ENCODE measurements around the gene SEMA5B. TPM values are rescaled to one million over a fixed set of nuclear protein-coding genes. Genes with fewer than 3 reads are reported as not detected.

The SEMA5B gene
- total RNA-seq, 2 experiments from 2014 or later = not detected

- H3K27ac Mint-ChIP-seq = no peak overlapping the region
Measured at GRCh38 chr3:123028233-123028828, 768 bp upstream of the SEMA5B start.

GRCh38 chr3:123026565-123027291 lies 835 bp downstream of the SEMA5B start:
- Mint-ChIP-seq H3K27me3 (peaks cover 54% of the 10 kb centered on the region), H3K27ac (no peak overlapping the region), H3K36me3 (no peaks in the 10 kb centered on the region), H3K4me1 (peaks cover 12% of the 10 kb centered on the region), H3K4me3 (peak overlapping the region; percentile 44), H3K9me3 (ENCODE audit: low read depth) (no peaks in the 10 kb centered on the region)
- CTCF ChIA-PET = interaction anchor here (0.5 to 5.7 kb wide), 13 partner anchors 8 to 272 kb away, joined by 3 to 55 read pairs (median 5); no protein-coding TSS in a partner anchor
- no peak for DNase-seq
- peak; percentile 17 for ATAC-seq

More at GRCh38 chr3:123028233-123028828, 768 bp upstream of the SEMA5B start:
- CTCF ChIA-PET = interaction anchor here (0.7 to 5.7 kb wide), 22 partner anchors 10 to 1482 kb away, joined by 3 to 55 read pairs (median 4); partner anchors contain the start of gene POLQ
- H3K4me3 Mint-ChIP-seq = peak overlapping the region; percentile 41
- H3K27me3 Mint-ChIP-seq = peaks cover 42% of the 10 kb centered on the region
- no peaks in the 10 kb centered on the region for H3K9me3 Mint-ChIP-seq (ENCODE audit: low read depth)
- no peaks in the 10 kb centered on the region for H3K36me3 Mint-ChIP-seq
- ATAC-seq = peak; percentile 43
- DNase-seq = peak; percentile 47
- peaks cover 12% of the 10 kb centered on the region for H3K4me1 Mint-ChIP-seq

GRCh38 chr3:123025642-123026521 lies 1.7 kb downstream of the SEMA5B start:
- Mint-ChIP-seq H3K9me3 (ENCODE audit: low read depth) (no peaks in the 10 kb centered on the region), H3K4me1 (peaks cover 12% of the 10 kb centered on the region), H3K36me3 (no peaks in the 10 kb centered on the region), H3K27ac (no peak overlapping the region), H3K27me3 (peaks cover 62% of the 10 kb centered on the region), H3K4me3 (no peak overlapping the region)
- CTCF ChIA-PET = interaction anchor here (0.7 to 3.2 kb wide), 5 partner anchors 78 to 271 kb away, joined by 3 to 14 read pairs (median 8); no protein-coding TSS in a partner anchor
- DNase-seq (no peak), ATAC-seq (no peak)

GRCh38 chr3:123024056-123024455 lies 3.5 kb downstream of the SEMA5B start:
- H3K27me3 Mint-ChIP-seq = peaks cover 78% of the 10 kb centered on the region
- peaks cover 12% of the 10 kb centered on the region for H3K4me1 Mint-ChIP-seq
- DNase-seq (no peak), ATAC-seq (no peak)
- CTCF ChIA-PET = interaction anchor here (1.5 to 2.5 kb wide), 2 partner anchors 81 to 267 kb away, joined by 3 to 8 read pairs; no protein-coding TSS in a partner anchor
- H3K27ac Mint-ChIP-seq = no peak overlapping the region
- H3K36me3 Mint-ChIP-seq = no peaks in the 10 kb centered on the region
- no peaks in the 10 kb centered on the region for H3K9me3 Mint-ChIP-seq (ENCODE audit: low read depth)
- no peak overlapping the region for H3K4me3 Mint-ChIP-seq

- ATAC-seq = no peak
- H3K4me1 Mint-ChIP-seq = peaks cover 5% of the 10 kb centered on the region
Measured at GRCh38 chr3:123021996-123022510, 5.5 kb downstream of the SEMA5B start.

GRCh38 chr3:123021388-123021787 lies 6.2 kb downstream of the SEMA5B start:
- CTCF ChIA-PET = no interaction called here
- no peak overlapping the region for H3K4me3 Mint-ChIP-seq

More at GRCh38 chr3:123021996-123022510, 5.5 kb downstream of the SEMA5B start:
- no peaks in the 10 kb centered on the region for H3K9me3 Mint-ChIP-seq (ENCODE audit: low read depth)
- CTCF ChIA-PET = interaction anchor here (1.2 to 1.5 kb wide), 2 partner anchors 23 to 164 kb away, joined by 3 read pairs; no protein-coding TSS in a partner anchor
- no peak for DNase-seq
- H3K27me3 Mint-ChIP-seq = peaks cover 94% of the 10 kb centered on the region
- H3K4me3 Mint-ChIP-seq = no peak overlapping the region
- H3K36me3 Mint-ChIP-seq = no peaks in the 10 kb centered on the region
- no peak overlapping the region for H3K27ac Mint-ChIP-seq

GRCh38 chr3:123020709-123021108 lies 6.9 kb downstream of the SEMA5B start:
- CTCF ChIA-PET = interaction anchor here (1.1 kb wide), 1 partner anchor 78 kb away, joined by 5 read pairs; no protein-coding TSS in a partner anchor
- DNase-seq = no peak
- Mint-ChIP-seq H3K27me3 (peaks cover 86% of the 10 kb centered on the region), H3K27ac (no peak overlapping the region), H3K4me3 (no peak overlapping the region), H3K36me3 (no peaks in the 10 kb centered on the region), H3K9me3 (ENCODE audit: low read depth) (no peaks in the 10 kb centered on the region), H3K4me1 (no peaks in the 10 kb centered on the region)
- ATAC-seq = no peak

More at GRCh38 chr3:123021388-123021787, 6.2 kb downstream of the SEMA5B start:
- DNase-seq (no peak), ATAC-seq (no peak)
- Mint-ChIP-seq H3K4me1 (peaks cover under 1% of the 10 kb centered on the region), H3K36me3 (no peaks in the 10 kb centered on the region), H3K9me3 (ENCODE audit: low read depth) (no peaks in the 10 kb centered on the region), H3K27ac (no peak overlapping the region), H3K27me3 (peaks cover 88% of the 10 kb centered on the region)

GRCh38 chr3:123019591-123019990 lies 8.0 kb downstream of the SEMA5B start:
- ATAC-seq (no peak), DNase-seq (no peak)
- CTCF ChIA-PET = interaction anchor here (1.1 to 1.7 kb wide), 2 partner anchors 8 to 77 kb away, joined by 5 to 10 read pairs; partner anchors contain the start of gene SEMA5B
- H3K27me3 Mint-ChIP-seq = peaks cover 80% of the 10 kb centered on the region
- no peaks in the 10 kb centered on the region for H3K9me3 Mint-ChIP-seq (ENCODE audit: low read depth)
- no peaks in the 10 kb centered on the region for H3K36me3 Mint-ChIP-seq
- H3K4me3 Mint-ChIP-seq = no peak overlapping the region
- H3K4me1 Mint-ChIP-seq = no peaks in the 10 kb centered on the region
- H3K27ac Mint-ChIP-seq = no peak overlapping the region

GRCh38 chr3:123019161-123019560 lies 8.4 kb downstream of the SEMA5B start:
- Mint-ChIP-seq H3K27ac (no peak overlapping the region), H3K4me3 (no peak overlapping the region), H3K4me1 (no peaks in the 10 kb centered on the region), H3K27me3 (peaks cover 79% of the 10 kb centered on the region), H3K9me3 (ENCODE audit: low read depth) (no peaks in the 10 kb centered on the region), H3K36me3 (no peaks in the 10 kb centered on the region)
- CTCF ChIA-PET = interaction anchor here (1.7 kb wide), 1 partner anchor 9 kb away, joined by 10 read pairs; the partner anchor contains the start of gene SEMA5B
- DNase-seq (no peak), ATAC-seq (no peak)

GRCh38 chr3:123018683-123019082 lies 8.9 kb downstream of the SEMA5B start:
- no peak for ATAC-seq

GRCh38 chr3:123015596-123015995 lies 12.0 kb downstream of the SEMA5B start:
- Mint-ChIP-seq H3K27me3 (peaks cover 59% of the 10 kb centered on the region), H3K9me3 (ENCODE audit: low read depth) (no peaks in the 10 kb centered on the region), H3K27ac (no peak overlapping the region), H3K4me3 (no peak overlapping the region), H3K4me1 (no peaks in the 10 kb centered on the region), H3K36me3 (no peaks in the 10 kb centered on the region)
- CTCF ChIA-PET = interaction anchor here (0.7 to 2.7 kb wide), 4 partner anchors 12 to 157 kb away, joined by 3 to 13 read pairs (median 3); partner anchors contain the start of gene SEMA5B
- DNase-seq (no peak), ATAC-seq (no peak)

More at GRCh38 chr3:123018683-123019082, 8.9 kb downstream of the SEMA5B start:
- no peak overlapping the region for H3K4me3 Mint-ChIP-seq
- H3K9me3 Mint-ChIP-seq (ENCODE audit: low read depth) = no peaks in the 10 kb centered on the region
- no peak overlapping the region for H3K27ac Mint-ChIP-seq
- no peaks in the 10 kb centered on the region for H3K4me1 Mint-ChIP-seq
- peaks cover 78% of the 10 kb centered on the region for H3K27me3 Mint-ChIP-seq
- no peak for DNase-seq
- H3K36me3 Mint-ChIP-seq = no peaks in the 10 kb centered on the region
- CTCF ChIA-PET = interaction anchor here (1.7 kb wide), 1 partner anchor 9 kb away, joined by 10 read pairs; the partner anchor contains the start of gene SEMA5B

- CTCF ChIA-PET = interaction anchor here (2.7 kb wide), 1 partner anchor 14 kb away, joined by 13 read pairs; the partner anchor contains the start of gene SEMA5B
- H3K9me3 Mint-ChIP-seq (ENCODE audit: low read depth) = no peaks in the 10 kb centered on the region
- H3K27ac Mint-ChIP-seq = no peak overlapping the region
Measured at GRCh38 chr3:123013876-123014275, 13.7 kb downstream of the SEMA5B start.

More at GRCh38 chr3:123013876-123014275, 13.7 kb downstream of the SEMA5B start:
- no peak overlapping the region for H3K4me3 Mint-ChIP-seq
- no peaks in the 10 kb centered on the region for H3K4me1 Mint-ChIP-seq
- DNase-seq (no peak), ATAC-seq (no peak)
- H3K27me3 Mint-ChIP-seq = peaks cover 58% of the 10 kb centered on the region
- no peaks in the 10 kb centered on the region for H3K36me3 Mint-ChIP-seq
